HG03095 (cell line): ENCODE measurements around the gene TMSB15C.

Source experiments
- ATAC-seq: cut with Tn5 transposase; IDR thresholded peaks from one replicate; pipeline ENCODE4 v1.9.1; 2021; ENCODE audit warnings: moderate library complexity; ENCODE audit not compliant: unreplicated experiment

The TMSB15C gene

DNA sequence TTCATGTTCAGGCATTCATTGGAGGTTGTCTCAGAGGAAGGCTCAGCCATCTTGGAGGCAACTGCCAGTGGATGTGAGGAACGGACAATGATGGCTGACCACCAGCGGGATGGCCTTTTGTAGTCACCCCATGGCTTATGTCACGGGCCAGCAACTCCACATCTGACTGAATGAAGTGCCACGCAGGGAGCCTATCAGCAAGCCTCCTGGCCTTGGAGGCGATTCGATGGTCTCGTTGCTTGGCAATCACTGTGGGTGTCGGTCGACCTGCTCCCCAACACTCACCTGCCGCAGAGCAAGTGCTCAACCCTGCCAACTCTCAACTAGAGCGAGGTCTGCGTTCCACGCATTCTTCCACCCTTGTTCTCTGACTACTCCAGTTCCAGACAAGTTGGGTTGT is 28.9 kb downstream of the TMSB15C start:
- no peak for ATAC-seq

DNA sequence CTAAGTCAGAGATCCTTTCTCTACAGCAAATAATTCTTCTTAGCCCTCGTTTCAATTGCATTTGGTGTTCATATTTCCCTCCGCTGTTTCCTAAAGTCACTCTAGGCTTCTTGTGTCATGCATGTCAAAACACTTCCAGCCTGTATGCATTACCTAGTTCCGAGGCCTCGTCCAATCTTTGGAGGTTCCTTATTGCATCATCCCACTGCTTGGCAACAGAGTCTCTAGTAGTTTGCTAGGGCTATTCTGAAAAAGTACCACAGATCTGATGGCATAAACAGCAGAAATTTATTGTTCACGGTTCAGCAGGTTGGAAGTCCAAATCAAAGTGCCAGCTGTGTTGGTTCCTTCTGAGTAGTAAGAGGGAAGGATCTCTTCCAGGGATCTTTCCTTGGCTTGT is 30.4 kb downstream of the TMSB15C start:
- no peak for ATAC-seq

DNA sequence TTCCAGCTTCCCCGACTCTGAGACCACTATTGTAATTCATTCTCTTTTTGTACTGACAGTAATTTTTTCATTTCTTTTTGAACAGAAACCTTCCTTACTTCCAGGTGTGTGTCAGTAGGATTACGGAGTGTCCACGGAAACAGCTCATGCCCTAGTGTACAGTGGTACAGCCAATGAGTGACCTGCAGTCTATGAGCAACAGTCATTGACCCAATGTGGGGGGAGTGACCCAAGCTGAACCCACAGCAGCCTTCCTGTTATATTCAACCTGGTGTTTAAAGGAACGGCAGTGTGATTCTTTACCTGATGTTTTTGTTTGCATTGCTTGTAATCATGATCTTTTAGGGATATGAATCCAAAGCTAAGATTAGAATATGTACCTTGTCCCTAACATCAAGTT is 35.0 kb downstream of the TMSB15C start:
- ATAC-seq = no peak

DNA sequence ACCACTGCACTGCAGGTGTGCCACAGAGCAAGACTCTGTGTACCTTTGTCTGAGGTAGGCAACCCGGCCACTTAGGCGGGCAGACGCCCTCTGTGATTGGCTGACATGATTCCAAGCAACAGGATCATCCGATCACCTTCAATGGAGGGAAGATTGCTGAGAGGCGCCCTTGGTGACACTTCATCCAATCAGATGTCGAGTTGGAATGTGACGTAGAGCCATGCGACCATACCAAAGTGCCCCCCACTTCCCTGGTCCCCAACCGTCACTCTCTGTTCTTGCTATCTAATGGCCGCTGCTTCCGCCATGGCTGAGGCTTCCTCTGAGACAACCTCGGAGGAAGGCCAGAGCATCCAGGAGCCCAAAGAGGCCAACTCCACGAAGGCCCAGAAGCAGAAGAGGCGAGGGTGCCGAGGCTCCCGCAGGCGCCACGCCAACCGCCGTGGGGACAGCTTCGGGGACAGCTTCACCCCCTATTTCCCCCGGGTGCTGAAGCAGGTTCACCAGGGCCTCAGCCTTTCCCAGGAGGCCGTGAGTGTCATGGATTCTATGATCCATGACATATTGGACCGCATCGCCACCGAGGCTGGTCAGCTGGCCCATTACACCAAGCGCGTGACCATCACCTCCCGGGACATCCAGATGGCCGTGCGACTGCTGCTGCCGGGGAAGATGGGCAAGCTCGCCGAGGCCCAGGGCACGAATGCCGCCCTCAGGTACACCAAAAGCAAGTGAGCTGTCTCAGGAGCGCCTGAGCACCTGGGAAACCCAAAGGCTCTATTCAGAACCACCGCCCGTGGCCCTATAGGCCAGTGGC is 36.1 kb downstream of the TMSB15C start, which contains the start of gene H2BW2:
TSS of gene H2BW2 (plus strand) at position 268 of the 817 bp plus-strand sequence. CDS start at position 307, 39 bp downstream.
- ATAC-seq = no peak
